MM.1S (cell line): Measurements from ENCODE around the gene MSX2.
"Not testable (repeated sequence)": the region's sequence is repeated elsewhere in the genome, so short reads cannot be mapped to it uniquely, and the experiment has no call there.

Source experiments
- DNase-seq: peaks from one replicate; pipeline ENCODE4 v3.0.0-alpha.2; 2015
- H2AFZ ChIP-seq: fragments of 300-600 bp; sonication (generic); 2 replicates; pipeline ENCODE4 v1.6.0; 2016; ENCODE audit warnings: antibody characterized with exemption, low read length
- H3F3A ChIP-seq: fragments of 300-600 bp; sonication (generic); 2 replicates; pipeline ENCODE4 v1.6.1; 2016; ENCODE audit warnings: mild to moderate bottlenecking, antibody characterized with exemption, low read length, moderate library complexity, mixed read lengths; ENCODE audit not compliant: insufficient read depth
- H3K27ac ChIP-seq: fragments of 300-600 bp; sonication (generic); 2 replicates; pipeline ENCODE4 v1.5.1; 2016; ENCODE audit warnings: mild to moderate bottlenecking, low read length
- H3K27me3 ChIP-seq: fragments of 300-600 bp; sonication (generic); replicated peaks from 2 replicates; pipeline ENCODE4 v1.6.0; 2016; ENCODE audit warnings: low read length; ENCODE audit not compliant: insufficient read depth
- H3K36me3 ChIP-seq: fragments of 300-600 bp; sonication (generic); replicated peaks from 2 replicates; pipeline ENCODE4 v1.6.1; 2016; ENCODE audit warnings: mild to moderate bottlenecking, low read length, mixed read lengths; ENCODE audit not compliant: insufficient read depth
- H3K4me1 ChIP-seq: fragments of 300-600 bp; sonication (generic); 2 replicates; pipeline ENCODE4 v1.6.1; 2016; ENCODE audit warnings: low read length, mixed read lengths
- H3K4me2 ChIP-seq: fragments of 300-600 bp; sonication (generic); 2 replicates; pipeline ENCODE4 v1.6.0; 2016; ENCODE audit warnings: low read depth, low read length
- H3K4me3 ChIP-seq: fragments of 300-600 bp; sonication (generic); 2 replicates; pipeline ENCODE4 v1.5.1; 2016; ENCODE audit warnings: low read length, mixed read lengths
- H3K79me2 ChIP-seq: fragments of 300-600 bp; sonication (generic); 2 replicates; pipeline ENCODE4 v1.6.1; 2016; ENCODE audit warnings: mixed run types, low read length, mixed read lengths
- H3K9ac ChIP-seq: fragments of 300-600 bp; sonication (generic); 2 replicates; pipeline ENCODE4 v1.6.1; 2016; ENCODE audit warnings: low read length, mixed read lengths
- H3K9me2 ChIP-seq: fragments of 300-600 bp; sonication (generic); replicated peaks from 2 replicates; pipeline ENCODE4 v1.6.1; 2016; ENCODE audit warnings: mild to moderate bottlenecking, low read length, mixed read lengths; ENCODE audit not compliant: insufficient read depth
- H3K9me3 ChIP-seq: fragments of 300-600 bp; sonication (generic); replicated peaks from 2 replicates; pipeline ENCODE4 v1.6.1; 2016; ENCODE audit warnings: mild to moderate bottlenecking, low read length, mixed read lengths; ENCODE audit not compliant: insufficient read depth
- H4K20me1 ChIP-seq: fragments of 300-600 bp; sonication (generic); 2 replicates; pipeline ENCODE4 v1.6.1; 2016; ENCODE audit warnings: mild to moderate bottlenecking, low read length, moderate library complexity, mixed read lengths; ENCODE audit not compliant: insufficient read depth
- EZH2 ChIP-seq: fragments of 300-600 bp; sonication (generic); optimal IDR thresholded peaks from 2 replicates; pipeline ENCODE3; 2017; ENCODE audit warnings: low read depth, mild to moderate bottlenecking, antibody characterized with exemption, low read length, mixed read lengths
- EZH2phosphoT487 ChIP-seq: fragments of 300-600 bp; sonication (generic); IDR thresholded peaks from 2 replicates; pipeline ENCODE4 v1.6.1; 2018; ENCODE audit warnings: antibody characterized with exemption, low read length
- TF ChIP-seq, protein P1 (sequence below): fragments of 300-600 bp; sonication (generic); IDR thresholded peaks from 2 replicates; pipeline ENCODE4 v1.5.1; 2016; ENCODE audit warnings: antibody characterized with exemption, low read length, mixed read lengths

The MSX2 gene

DNA sequence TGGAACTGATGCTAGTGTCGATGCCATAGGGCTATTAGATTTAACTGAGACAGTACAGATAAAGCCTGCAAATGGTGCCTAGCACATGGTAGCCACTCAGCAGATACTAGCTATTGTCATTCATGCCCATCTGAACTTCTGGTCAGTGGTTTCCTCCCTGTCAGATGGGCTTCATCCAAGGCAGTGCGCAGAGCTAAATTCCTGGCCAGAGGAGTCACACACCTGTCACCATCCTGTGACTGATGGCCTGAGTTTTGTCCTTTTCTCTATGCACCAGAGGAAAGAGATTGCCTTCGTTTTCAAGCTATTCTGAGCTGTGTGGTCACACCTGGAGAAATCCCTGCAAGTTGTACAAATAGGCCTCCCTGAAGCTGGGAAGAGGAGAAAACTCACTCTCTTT is 34.7 kb downstream of the MSX2 start:
- no peak overlapping the region for H3K4me3 ChIP-seq
- no peaks in the 10 kb centered on the region for H3K9me3 ChIP-seq
- TF ChIP-seq EZH2 (no peak), EZH2phosphoT487 (no peak)
- TF ChIP-seq, protein P1, sequence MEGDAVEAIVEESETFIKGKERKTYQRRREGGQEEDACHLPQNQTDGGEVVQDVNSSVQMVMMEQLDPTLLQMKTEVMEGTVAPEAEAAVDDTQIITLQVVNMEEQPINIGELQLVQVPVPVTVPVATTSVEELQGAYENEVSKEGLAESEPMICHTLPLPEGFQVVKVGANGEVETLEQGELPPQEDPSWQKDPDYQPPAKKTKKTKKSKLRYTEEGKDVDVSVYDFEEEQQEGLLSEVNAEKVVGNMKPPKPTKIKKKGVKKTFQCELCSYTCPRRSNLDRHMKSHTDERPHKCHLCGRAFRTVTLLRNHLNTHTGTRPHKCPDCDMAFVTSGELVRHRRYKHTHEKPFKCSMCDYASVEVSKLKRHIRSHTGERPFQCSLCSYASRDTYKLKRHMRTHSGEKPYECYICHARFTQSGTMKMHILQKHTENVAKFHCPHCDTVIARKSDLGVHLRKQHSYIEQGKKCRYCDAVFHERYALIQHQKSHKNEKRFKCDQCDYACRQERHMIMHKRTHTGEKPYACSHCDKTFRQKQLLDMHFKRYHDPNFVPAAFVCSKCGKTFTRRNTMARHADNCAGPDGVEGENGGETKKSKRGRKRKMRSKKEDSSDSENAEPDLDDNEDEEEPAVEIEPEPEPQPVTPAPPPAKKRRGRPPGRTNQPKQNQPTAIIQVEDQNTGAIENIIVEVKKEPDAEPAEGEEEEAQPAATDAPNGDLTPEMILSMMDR: no peak
- H2AFZ ChIP-seq: no peak overlapping the region
- H3K4me1 ChIP-seq: no peaks in the 10 kb centered on the region
- H3K27me3 ChIP-seq: no peaks in the 10 kb centered on the region
- no peaks in the 10 kb centered on the region for H3K36me3 ChIP-seq
- H4K20me1 ChIP-seq: no peaks in the 10 kb centered on the region
- no peak overlapping the region for H3K9ac ChIP-seq
- H3K27ac ChIP-seq: no peak overlapping the region
- no peaks in the 10 kb centered on the region for H3K79me2 ChIP-seq
- H3K4me2 ChIP-seq: no peak overlapping the region
- no peaks in the 10 kb centered on the region for H3F3A ChIP-seq
- H3K9me2 ChIP-seq: no peaks in the 10 kb centered on the region
- no peak for DNase-seq

DNA sequence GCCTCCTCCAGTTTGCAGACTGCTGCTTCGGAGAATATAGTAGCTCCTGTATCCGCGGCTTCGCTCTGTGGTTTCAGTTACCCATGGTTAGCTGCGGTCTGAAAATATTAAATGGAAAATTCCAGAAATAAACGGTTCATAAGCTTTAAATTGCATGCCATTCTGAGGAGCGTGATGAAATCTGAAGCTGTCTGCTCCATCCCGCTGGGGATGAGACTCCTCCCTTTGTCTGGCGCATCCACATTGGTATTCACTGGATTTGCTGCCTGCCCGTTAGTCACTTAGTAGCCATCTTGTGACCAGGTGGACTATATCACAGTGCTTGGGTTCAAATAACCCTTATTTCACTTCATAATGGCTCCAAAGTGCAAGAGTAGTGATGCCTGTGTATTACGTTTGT is 36.3 kb downstream of the MSX2 start:
- no peak overlapping the region for H3K27ac ChIP-seq
- H3K36me3 ChIP-seq: no peaks in the 10 kb centered on the region
- TF ChIP-seq, protein P1: no peak
- TF ChIP-seq EZH2: no peak
- TF ChIP-seq EZH2phosphoT487: no peak
- no peaks in the 10 kb centered on the region for H3K27me3 ChIP-seq
- no peak overlapping the region for H3K9ac ChIP-seq
- no peaks in the 10 kb centered on the region for H3K4me1 ChIP-seq
- no peaks in the 10 kb centered on the region for H3K9me2 ChIP-seq
- no peak overlapping the region for H3K4me2 ChIP-seq
- no peaks in the 10 kb centered on the region for H3K9me3 ChIP-seq
- no peaks in the 10 kb centered on the region for H3F3A ChIP-seq
- DNase-seq: no peak
- no peaks in the 10 kb centered on the region for H3K79me2 ChIP-seq
- H3K4me3 ChIP-seq: no peak overlapping the region
- no peaks in the 10 kb centered on the region for H4K20me1 ChIP-seq
- no peak overlapping the region for H2AFZ ChIP-seq

DNA sequence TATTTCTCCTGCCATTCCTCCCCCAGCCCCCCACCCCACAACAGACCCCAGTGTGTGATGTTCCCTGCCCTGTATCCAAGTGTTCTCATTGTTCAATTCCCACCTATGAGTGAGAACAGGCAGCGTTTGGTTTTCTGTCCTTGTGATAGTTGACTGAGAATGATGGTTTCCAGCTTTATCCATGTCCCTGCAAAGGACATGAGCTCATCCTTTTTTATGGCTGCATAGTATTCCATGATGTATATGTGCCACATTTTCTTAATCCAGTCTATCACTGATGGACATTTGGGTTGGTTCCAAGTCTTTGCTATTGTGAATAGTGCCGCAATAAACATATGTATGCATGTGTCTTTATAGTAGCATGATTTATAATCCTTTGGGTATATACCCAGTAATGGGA is 37.0 kb downstream of the MSX2 start:
- H4K20me1 ChIP-seq, H3K9me2 ChIP-seq: not testable (repeated sequence)

DNA sequence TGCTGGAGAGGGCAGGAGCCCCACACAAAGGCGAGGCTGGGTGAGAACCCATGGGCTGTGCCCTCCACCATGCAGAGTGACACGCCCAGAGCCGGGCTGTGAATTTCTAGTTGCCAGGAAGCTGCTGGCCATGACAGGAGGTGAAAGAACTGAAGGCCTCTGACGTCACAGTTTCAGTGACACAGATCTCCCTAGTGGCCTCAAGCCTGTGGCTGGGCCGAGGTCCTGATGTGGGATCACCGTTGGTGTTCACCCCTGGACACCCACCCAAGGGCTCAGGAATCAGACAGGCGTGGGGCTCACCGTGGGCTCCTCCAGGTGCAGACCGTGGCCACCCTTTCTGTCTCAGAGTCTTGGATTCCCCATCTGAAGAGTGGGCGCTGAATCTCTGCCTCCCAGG is 39.9 kb downstream of the MSX2 start:
- Histone ChIP-seq H3K4me1 (no peaks in the 10 kb centered on the region), H4K20me1 (no peaks in the 10 kb centered on the region), H2AFZ (no peak overlapping the region), H3K27me3 (no peaks in the 10 kb centered on the region), H3K4me2 (no peak overlapping the region), H3K27ac (no peak overlapping the region), H3K36me3 (no peaks in the 10 kb centered on the region), H3K9me3 (no peaks in the 10 kb centered on the region), H3K9ac (no peak overlapping the region), H3K79me2 (no peaks in the 10 kb centered on the region), H3K9me2 (no peaks in the 10 kb centered on the region), H3F3A (no peaks in the 10 kb centered on the region), H3K4me3 (no peak overlapping the region)
- no peak for DNase-seq
- TF ChIP-seq, protein P1: no peak
- TF ChIP-seq EZH2phosphoT487 (no peak), EZH2 (no peak)

More for the DNA sequence above, 37.0 kb downstream of the MSX2 start:
- not testable (repeated sequence) for H3K27ac ChIP-seq, H3K4me3 ChIP-seq, H3K4me2 ChIP-seq, H3K27me3 ChIP-seq, H3F3A ChIP-seq, H3K4me1 ChIP-seq, H2AFZ ChIP-seq, H3K79me2 ChIP-seq, H3K9me3 ChIP-seq, DNase-seq, H3K36me3 ChIP-seq, H3K9ac ChIP-seq
